ENCODE results near the gene BMPR1A.

- TF ChIP-seq CTCF (IDR thresholded peaks at IDR 0.05) (no peak), USF1 (CRISPR knock-in tag; IDR thresholded peaks at IDR 0.05) (0 out of 2 replicates have a peak, but pooled peaks have one; percentile 28), JUN (CRISPR knock-in tag; IDR thresholded peaks at IDR 0.05) (no peak)
Measured at GRCh38 chr10:86953747-86954680, 197.6 kb downstream of the BMPR1A start.
